Natural killer cell (primary cell): ENCODE measurements around the gene R3HDM2. TPM values are rescaled to one million over a fixed set of nuclear protein-coding genes. Genes with fewer than 3 reads are reported as not detected.
"Not testable (repeated sequence)": the region's sequence is repeated elsewhere in the genome, so short reads cannot be mapped to it uniquely, and the experiment has no call there.

Source experiments
- ATAC-seq, 3 donors: fragments of 150-1000 bp in 2 of 3; fragments of 200-7000 bp in 1 of 3; cut with Tn5 transposase; 1 replicate in 1 of 3; 2 replicates in 2 of 3; pipeline ENCODE4 v1.10.0; 2021; ENCODE audit warnings: mild to moderate bottlenecking in 2 of 3, moderate library complexity in 2 of 3
- DNase-seq, 2 donors: peaks; one replicate each; pipeline versions ENCODE4 v3.0.0 to v3.0.0-alpha.2; 2013 to 2021; ENCODE audit warnings: mixed read lengths in 1 of 2
- H3K27ac ChIP-seq: one replicate; pipeline ENCODE4 v1.5.1; 2013; ENCODE audit warnings: mild to moderate bottlenecking, low read length
- H3K27me3 ChIP-seq: one replicate; pipeline ENCODE4 v1.6.1; 2013; ENCODE audit warnings: low read length; ENCODE audit not compliant: control insufficient read depth, insufficient read depth
- H3K36me3 ChIP-seq: one replicate; pipeline ENCODE4 v1.6.1; 2013; ENCODE audit warnings: low read length; ENCODE audit not compliant: control insufficient read depth, insufficient read depth
- H3K4me1 ChIP-seq: one replicate; pipeline ENCODE4 v1.6.1; 2013; ENCODE audit warnings: low read length; ENCODE audit not compliant: control insufficient read depth, insufficient read depth
- H3K4me3 ChIP-seq: one replicate; pipeline ENCODE4 v1.5.1; 2013; ENCODE audit warnings: low read length
- H3K9me3 ChIP-seq: one replicate; pipeline ENCODE4 v1.6.1; 2013; ENCODE audit warnings: low read length; ENCODE audit not compliant: control insufficient read depth, insufficient read depth
- H3K27ac Mint-ChIP-seq, 2 donors: one replicate each; pipeline ENCODE4 v1.8.0; 2022; ENCODE audit warnings: mild to moderate bottlenecking in 2 of 2, mixed read lengths in 2 of 2, moderate library complexity in 1 of 2
- H3K27me3 Mint-ChIP-seq, 2 donors: one replicate each; pipeline ENCODE4 v1.8.0; 2022; ENCODE audit warnings: low read depth in 2 of 2, mixed read lengths in 2 of 2
- H3K36me3 Mint-ChIP-seq: one replicate; pipeline ENCODE4 v1.8.0; 2022; ENCODE audit warnings: mixed read lengths
- H3K4me1 Mint-ChIP-seq, 2 donors: one replicate each; pipeline ENCODE4 v1.8.0; 2022; ENCODE audit warnings: mixed read lengths in 2 of 2
- H3K4me3 Mint-ChIP-seq: one replicate; pipeline ENCODE4 v1.8.0; 2022; ENCODE audit warnings: mild to moderate bottlenecking, moderate library complexity, mixed read lengths
- H3K9me3 Mint-ChIP-seq, 2 donors: one replicate each; pipeline ENCODE4 v1.8.0; 2022; ENCODE audit warnings: mixed read lengths in 2 of 2
- CTCF ChIP-seq: fragments of 200-600 bp; IDR thresholded peaks from one replicate; pipeline ENCODE4 v1.8.0; 2022; ENCODE audit warnings: antibody characterized with exemption
- WGBS: methylation state at CpG from one replicate; pipeline ENCODE4 v1.1.7; 2013; ENCODE audit warnings: missing lambda C conversion rate; ENCODE audit not compliant: insufficient coverage; 5-methylcytosine and 5-hydroxymethylcytosine counted together
- intact Hi-C: fragments of 100-400 bp; cut with micrococcal nuclease; formaldehyde crosslinking; loops from one replicate; pipeline ENCODE4 v1.14.2; 2022
- total RNA-seq, 4 donors: library from RNA; stranded (reverse); fragments of 120-200 nt in 1 of 4; gene quantifications; one replicate each; pipeline versions ENCODE4 v1.2.3 to v1.2.4, GENCODE V29; 2013 to 2022

R3HDM2 gene
- total RNA-seq, 3 donors from 2014 or later (not counting 1 experiment from before 2014, with no cell fraction given), result 110 to 124 (median 123) TPM

GRCh38 chr12:57441846-57442427, 11.1 kb upstream of the R3HDM2 start:
- no peaks in the 10 kb centered on the region for H3K27me3 ChIP-seq
- Mint-ChIP-seq H3K27ac (no peak overlapping the region), H3K4me3 (no peak overlapping the region), H3K4me1 (no peaks in the 10 kb centered on the region), H3K27me3 (peaks cover 5 to 6% of the 10 kb centered on the region in 2 donors), H3K36me3 (no peaks in the 10 kb centered on the region), H3K9me3 (no peaks in the 10 kb centered on the region)
- 44% methylated on average over 1 of the region's 1 CpG for WGBS
- H3K4me3 ChIP-seq, result no peak overlapping the region
- no peak for ATAC-seq
- intact Hi-C loops, result no loop called here
- H3K27ac ChIP-seq, result no peak overlapping the region
- peaks cover 6% of the 10 kb centered on the region for H3K9me3 ChIP-seq
- H3K36me3 ChIP-seq, result no peaks in the 10 kb centered on the region
- no peaks in the 10 kb centered on the region for H3K4me1 ChIP-seq
- DNase-seq, result no peak
- no peak for TF ChIP-seq CTCF

DNA sequence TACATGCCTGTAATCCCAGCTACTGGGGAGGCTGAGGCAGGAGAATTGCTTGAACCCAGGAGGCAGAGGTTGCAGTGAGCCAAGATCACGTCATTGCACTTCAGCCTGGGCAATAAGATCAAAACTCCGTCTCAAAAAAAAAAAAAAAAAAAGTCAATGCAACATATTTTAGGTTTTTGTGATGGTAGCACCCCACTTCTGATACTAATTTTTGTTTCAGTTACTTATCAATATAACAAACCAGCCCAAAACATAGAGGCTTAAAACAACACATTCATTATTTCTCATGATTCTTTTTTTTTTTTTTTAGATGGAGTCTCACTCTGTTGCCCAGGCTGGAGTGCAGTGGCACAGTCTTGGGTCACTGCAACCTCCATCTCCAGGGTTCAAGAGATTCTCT, 10.6 kb upstream of the R3HDM2 start:
- H3K4me3 Mint-ChIP-seq, H3K36me3 Mint-ChIP-seq, H3K27ac Mint-ChIP-seq, intact Hi-C loops, H3K9me3 ChIP-seq, DNase-seq, H3K4me1 Mint-ChIP-seq, H3K4me3 ChIP-seq, H3K27me3 Mint-ChIP-seq, H3K27ac ChIP-seq, H3K36me3 ChIP-seq, H3K9me3 Mint-ChIP-seq, H3K27me3 ChIP-seq, ATAC-seq, H3K4me1 ChIP-seq: not testable (repeated sequence)
- WGBS, result 86% methylated on average over 2 of the region's 2 CpGs

- Histone ChIP-seq H3K27me3 (no peaks in the 10 kb centered on the region), H3K4me3 (no peak overlapping the region), H3K36me3 (no peaks in the 10 kb centered on the region), H3K4me1 (peaks cover 12% of the 10 kb centered on the region), H3K27ac (no peak overlapping the region), H3K9me3 (peaks cover 6% of the 10 kb centered on the region)
- no peak overlapping the region for H3K27ac Mint-ChIP-seq
- no peak overlapping the region for H3K4me3 Mint-ChIP-seq
- WGBS, result 100% methylated on average over 3 of the region's 4 CpGs
- DNase-seq, result no peak
- no peak for TF ChIP-seq CTCF
- no peak for ATAC-seq
- H3K4me1 Mint-ChIP-seq, result peaks cover 6 to 8% of the 10 kb centered on the region in 2 donors
- H3K36me3 Mint-ChIP-seq, result no peaks in the 10 kb centered on the region
- H3K9me3 Mint-ChIP-seq, result no peaks in the 10 kb centered on the region
- intact Hi-C loops, result no loop called here
- H3K27me3 Mint-ChIP-seq, result peaks cover 5 to 6% of the 10 kb centered on the region in 2 donors
These were observed 9.0 kb upstream of the R3HDM2 start for GRCh38 chr12:57439762-57440266.

- H3K9me3 ChIP-seq, result peaks cover 6% of the 10 kb centered on the region
- H3K4me3 Mint-ChIP-seq, result no peak overlapping the region
These were observed 7.6 kb upstream of the R3HDM2 start for GRCh38 chr12:57438400-57438799.

More at GRCh38 chr12:57438400-57438799, 7.6 kb upstream of the R3HDM2 start:
- ATAC-seq, result no peak
- Mint-ChIP-seq H3K36me3 (no peaks in the 10 kb centered on the region), H3K4me1 (peaks cover 10 to 12% of the 10 kb centered on the region in 2 donors), H3K27ac (no peak overlapping the region), H3K27me3 (peaks cover 5 to 6% of the 10 kb centered on the region in 2 donors), H3K9me3 (no peaks in the 10 kb centered on the region)
- 100% methylated on average over 1 of the region's 1 CpG for WGBS
- Histone ChIP-seq H3K4me3 (no peak overlapping the region), H3K4me1 (peaks cover 16% of the 10 kb centered on the region), H3K27me3 (no peaks in the 10 kb centered on the region), H3K27ac (no peak overlapping the region), H3K36me3 (no peaks in the 10 kb centered on the region)
- intact Hi-C loops, result no loop called here
- DNase-seq, result no peak
- no peak for TF ChIP-seq CTCF
